ENCODE results near the gene ETV6. TPM values are rescaled to one million over a fixed set of nuclear protein-coding genes. Genes with fewer than 3 reads are reported as not detected.

Gene ETV6
- polyA plus RNA-seq, 2 of the 4 experiments (the other 2 are of a cell fraction): 4.0 to 7.0 TPM

DNA sequence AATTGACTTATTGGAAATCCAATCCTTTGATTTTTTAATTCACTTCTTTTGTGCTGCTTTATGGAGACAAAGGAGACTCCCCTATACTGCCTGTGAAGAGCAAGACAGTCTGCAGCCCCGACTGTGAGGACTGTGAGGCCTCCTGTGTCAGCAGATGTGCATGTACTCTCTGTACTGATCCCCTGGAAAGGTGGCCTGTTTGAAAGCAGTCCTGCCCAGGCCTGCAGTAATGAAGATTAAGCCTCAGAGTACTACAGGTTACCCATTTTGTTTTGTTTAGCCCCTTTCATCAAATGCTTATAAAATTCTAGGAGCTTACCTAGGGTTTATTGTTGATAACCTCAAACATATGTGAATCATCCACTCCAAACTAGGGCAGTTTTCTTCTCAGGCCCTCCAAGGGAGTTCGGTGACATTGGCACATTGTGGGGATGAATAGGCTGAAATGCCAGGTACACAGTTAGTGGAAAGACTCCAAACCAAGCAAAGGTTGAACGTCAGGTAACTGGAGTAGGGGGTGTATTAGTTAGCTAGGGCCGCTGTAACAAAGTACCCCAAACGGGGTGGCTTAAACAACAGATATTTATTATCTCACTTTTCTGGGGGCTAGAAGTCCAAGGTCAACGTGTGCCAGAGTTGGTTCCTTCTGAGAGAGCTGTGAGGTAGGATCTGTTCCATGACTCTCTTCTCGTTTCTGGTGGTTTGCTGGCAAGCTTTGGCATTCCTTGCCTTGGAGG lies 212.6 kb downstream of the ETV6 start (continued):
- no peak for TF ChIP-seq EHMT2 (IDR thresholded peaks at IDR 0.05; ENCODE audit: low read depth)
- TF ChIP-seq, protein P1, sequence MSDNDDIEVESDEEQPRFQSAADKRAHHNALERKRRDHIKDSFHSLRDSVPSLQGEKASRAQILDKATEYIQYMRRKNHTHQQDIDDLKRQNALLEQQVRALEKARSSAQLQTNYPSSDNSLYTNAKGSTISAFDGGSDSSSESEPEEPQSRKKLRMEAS (IDR thresholded peaks at IDR 0.05): no peak
- TF ChIP-seq HDAC2 (IDR thresholded peaks at IDR 0.05): no peak
- TF ChIP-seq RAD21 (conservative IDR thresholded peaks at IDR 0.05 in 1 of 2, IDR thresholded peaks at IDR 0.05 in 1 of 2): no peak
- no peak for TF ChIP-seq BCL3 (IDR thresholded peaks at IDR 0.05)

DNA sequence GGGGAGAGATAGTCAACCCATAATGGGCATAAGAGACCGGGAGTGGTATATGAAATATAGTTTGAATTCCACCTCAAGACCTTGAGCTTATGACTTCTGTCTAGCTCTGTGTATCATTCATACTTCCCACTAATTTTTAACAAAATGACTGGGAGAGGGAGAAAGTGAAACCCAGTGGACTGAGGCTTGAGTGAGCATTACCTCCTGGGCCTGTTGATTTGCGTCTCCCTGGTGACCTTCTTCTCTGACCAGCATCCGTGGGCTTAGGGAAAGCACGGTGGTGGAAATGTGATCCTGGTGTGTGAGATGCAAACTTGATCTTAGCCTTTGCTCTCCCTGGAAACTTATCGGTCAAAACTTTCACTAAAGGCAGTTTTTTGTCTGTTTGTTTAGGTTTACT lies 213.3 kb downstream of the ETV6 start:
- POLR2A ChIA-PET: no interaction called here
- Histone ChIP-seq H3K4me1 (no peaks in the 10 kb centered on the region), H3K27ac (no peak overlapping the region), H3K4me2 (no peak overlapping the region), H3K9me3 (peaks cover 6% of the 10 kb centered on the region; the same call in 2 of the 3 replicates), H3K4me3 (no peak overlapping the region)
- WGBS (ENCODE audit: missing lambda C conversion rate): 70% methylated on average over 5 of the region's 5 CpGs
- no peak for DNase-seq (ENCODE audit: low read depth in 1 of 2, low spot score in 1 of 2)
- FAIRE-seq: no peak
- no peak for TF ChIP-seq SREBF2 (IDR thresholded peaks at IDR 0.05)
- no peak for TF ChIP-seq EP300 (IDR thresholded peaks at IDR 0.05)
- TF ChIP-seq BCL3 (IDR thresholded peaks at IDR 0.05): no peak
- TF ChIP-seq, protein P2, sequence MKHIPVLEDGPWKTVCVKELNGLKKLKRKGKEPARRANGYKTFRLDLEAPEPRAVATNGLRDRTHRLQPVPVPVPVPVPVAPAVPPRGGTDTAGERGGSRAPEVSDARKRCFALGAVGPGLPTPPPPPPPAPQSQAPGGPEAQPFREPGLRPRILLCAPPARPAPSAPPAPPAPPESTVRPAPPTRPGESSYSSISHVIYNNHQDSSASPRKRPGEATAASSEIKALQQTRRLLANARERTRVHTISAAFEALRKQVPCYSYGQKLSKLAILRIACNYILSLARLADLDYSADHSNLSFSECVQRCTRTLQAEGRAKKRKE (CRISPR knock-in tag; IDR thresholded peaks at IDR 0.05; ENCODE audit: low read depth): no peak
- TF ChIP-seq HOXB5 (CRISPR knock-in tag; IDR thresholded peaks at IDR 0.05): no peak
- no peak for ATAC-seq
- CTCF ChIA-PET: interaction anchor here (0.6 to 1.1 kb wide), 2 partner anchors 16 to 247 kb away, joined by 3 read pairs; no protein-coding TSS in a partner anchor

- no peak for DNase-seq (ENCODE audit: low read depth in 1 of 2, low spot score in 1 of 2)
- peaks cover 6% of the 10 kb centered on the region; the same call in 2 of the 3 replicates for H3K9me3 ChIP-seq
- no peak overlapping the region for H3K27ac ChIP-seq
- ChIA-PET CTCF (interaction anchor here (0.6 to 1.1 kb wide), 2 partner anchors 15 to 169 kb away, joined by 3 read pairs; no protein-coding TSS in a partner anchor), POLR2A (no interaction called here)
- TF ChIP-seq GATA3 (IDR thresholded peaks at IDR 0.05; ENCODE audit: borderline replicate concordance) (no peak), RAD21 (conservative IDR thresholded peaks at IDR 0.05 in 1 of 2, IDR thresholded peaks at IDR 0.05 in 1 of 2) (no peak), POLR2AphosphoS2 (conservative IDR thresholded peaks at IDR 0.05; ENCODE audit: low read length) (no peak), HOXB5 (CRISPR knock-in tag; IDR thresholded peaks at IDR 0.05) (no peak), TFCP2L1 (CRISPR knock-in tag; IDR thresholded peaks at IDR 0.05) (no peak), SREBF2 (IDR thresholded peaks at IDR 0.05) (no peak), POLR2A (IDR thresholded peaks at IDR 0.05; ENCODE audit: low read length) (no peak), KDM5A (IDR thresholded peaks at IDR 0.05) (no peak), ZNF302 (CRISPR knock-in tag; IDR thresholded peaks at IDR 0.05) (no peak), E2F6 (IDR thresholded peaks at IDR 0.05; ENCODE audit: borderline replicate concordance, low read depth) (no peak), HES2 (IDR thresholded peaks at IDR 0.05) (no peak)
- TF ChIP-seq, protein P3, sequence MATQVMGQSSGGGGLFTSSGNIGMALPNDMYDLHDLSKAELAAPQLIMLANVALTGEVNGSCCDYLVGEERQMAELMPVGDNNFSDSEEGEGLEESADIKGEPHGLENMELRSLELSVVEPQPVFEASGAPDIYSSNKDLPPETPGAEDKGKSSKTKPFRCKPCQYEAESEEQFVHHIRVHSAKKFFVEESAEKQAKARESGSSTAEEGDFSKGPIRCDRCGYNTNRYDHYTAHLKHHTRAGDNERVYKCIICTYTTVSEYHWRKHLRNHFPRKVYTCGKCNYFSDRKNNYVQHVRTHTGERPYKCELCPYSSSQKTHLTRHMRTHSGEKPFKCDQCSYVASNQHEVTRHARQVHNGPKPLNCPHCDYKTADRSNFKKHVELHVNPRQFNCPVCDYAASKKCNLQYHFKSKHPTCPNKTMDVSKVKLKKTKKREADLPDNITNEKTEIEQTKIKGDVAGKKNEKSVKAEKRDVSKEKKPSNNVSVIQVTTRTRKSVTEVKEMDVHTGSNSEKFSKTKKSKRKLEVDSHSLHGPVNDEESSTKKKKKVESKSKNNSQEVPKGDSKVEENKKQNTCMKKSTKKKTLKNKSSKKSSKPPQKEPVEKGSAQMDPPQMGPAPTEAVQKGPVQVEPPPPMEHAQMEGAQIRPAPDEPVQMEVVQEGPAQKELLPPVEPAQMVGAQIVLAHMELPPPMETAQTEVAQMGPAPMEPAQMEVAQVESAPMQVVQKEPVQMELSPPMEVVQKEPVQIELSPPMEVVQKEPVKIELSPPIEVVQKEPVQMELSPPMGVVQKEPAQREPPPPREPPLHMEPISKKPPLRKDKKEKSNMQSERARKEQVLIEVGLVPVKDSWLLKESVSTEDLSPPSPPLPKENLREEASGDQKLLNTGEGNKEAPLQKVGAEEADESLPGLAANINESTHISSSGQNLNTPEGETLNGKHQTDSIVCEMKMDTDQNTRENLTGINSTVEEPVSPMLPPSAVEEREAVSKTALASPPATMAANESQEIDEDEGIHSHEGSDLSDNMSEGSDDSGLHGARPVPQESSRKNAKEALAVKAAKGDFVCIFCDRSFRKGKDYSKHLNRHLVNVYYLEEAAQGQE (IDR thresholded peaks at IDR 0.05): no peak
- TF ChIP-seq, protein P2 (CRISPR knock-in tag; IDR thresholded peaks at IDR 0.05; ENCODE audit: low read depth): no peak
- WGBS (ENCODE audit: missing lambda C conversion rate): 93% methylated on average over 5 of the region's 5 CpGs
- ATAC-seq: no peak
- no peak for FAIRE-seq
- H3K4me1 ChIP-seq: no peaks in the 10 kb centered on the region
- no peak overlapping the region for H3K4me2 ChIP-seq
- H3K4me3 ChIP-seq: no peak overlapping the region
Measured at GRCh38 chr12:11863478-11863906, 214.0 kb downstream of the ETV6 start.

Data from A549 (cell line).